ENCODE results near the gene HGFAC. TPM values are rescaled to one million over a fixed set of nuclear protein-coding genes. Genes with fewer than 3 reads are reported as not detected.

HGFAC gene
- total RNA-seq, 1 experiment from 2014 or later = 0.37 TPM

GRCh38 chr4:3413217-3413671, 28.5 kb upstream of the HGFAC start:
- Histone ChIP-seq H3K14ac (ENCODE audit: insufficient read depth, low read length) (no peak overlapping the region; the same call in 1 of the 2 replicates), H3K9ac (ENCODE audit: extremely low read depth, insufficient read length, low read length) (no peak overlapping the region), H4K91ac (ENCODE audit: insufficient read length, low read depth, low read length) (no peak overlapping the region), H4K5ac (ENCODE audit: insufficient read length, low read depth, low read length) (no peak overlapping the region), H3K79me1 (ENCODE audit: insufficient read depth, low read depth, low read length, poor library complexity, severe bottlenecking) (no peaks in the 10 kb centered on the region), H4K8ac (replicated peaks; ENCODE audit: insufficient read length, low read depth, low read length) (no peak overlapping the region), H2BK120ac (ENCODE audit: low read depth, low read length, poor library complexity, severe bottlenecking) (no peak overlapping the region), H2BK20ac (ENCODE audit: low read depth, low read length, poor library complexity, severe bottlenecking) (no peak overlapping the region), H2BK5ac (ENCODE audit: insufficient read length, low read length) (no peak overlapping the region), H3T11ph (ENCODE audit: low read length) (no peak overlapping the region), H3K4me1 (ENCODE audit: insufficient read depth, low read length) (no peaks in the 10 kb centered on the region), H3K27me3 (ENCODE audit: insufficient read depth, low read length) (no peaks in the 10 kb centered on the region), H3K23me2 (ENCODE audit: insufficient read length, low read depth, low read length, poor library complexity, severe bottlenecking) (no peaks in the 10 kb centered on the region), H3K27ac (ENCODE audit: insufficient read length, low read depth, low read length) (no peak overlapping the region), H3K23ac (ENCODE audit: insufficient read length, low read depth, low read length) (no peak overlapping the region), H3K79me2 (ENCODE audit: insufficient read depth, low read length) (no peaks in the 10 kb centered on the region), H3K4ac (ENCODE audit: low read depth, low read length) (no peak overlapping the region), H2BK12ac (ENCODE audit: insufficient read length, low read depth, low read length) (no peak overlapping the region), H3K56ac (ENCODE audit: insufficient read length, low read depth, low read length) (no peak overlapping the region), H4K20me1 (ENCODE audit: control insufficient read depth, insufficient read depth, insufficient read length) (no peaks in the 10 kb centered on the region), H2AK5ac (ENCODE audit: insufficient read length, low read length) (no peak overlapping the region), H3K9me3 (ENCODE audit: control insufficient read depth, low read depth, low read length) (no peaks in the 10 kb centered on the region), H3K4me2 (ENCODE audit: insufficient read depth, insufficient read length, low read length) (no peak overlapping the region), H2AFZ (ENCODE audit: low read length) (no peak overlapping the region), H2BK15ac (ENCODE audit: low read depth, low read length) (no peak overlapping the region), H3K18ac (ENCODE audit: insufficient read length, low read depth, low read length) (no peak overlapping the region)
- Mint-ChIP-seq H3K4me1 (peaks cover 5 to 9% of the 10 kb centered on the region in 2 experiments; a peak in 3 of 4 replicates), H3K9me3 (no peaks in the 10 kb centered on the region), H3K36me3 (ENCODE audit: insufficient read depth in 1 of 3, low read depth in 3 of 3) (peaks cover 0 to 25% (median 2%) of the 10 kb centered on the region in 3 experiments; a peak in 4 of 7 replicates), H3K27ac (peak overlapping the region in 1 of 3 experiments; percentile 42; a peak in 1 of 7 replicates), H3K4me3 (no peak overlapping the region), H3K27me3 (ENCODE audit: low read depth) (no peaks in the 10 kb centered on the region; the same call in 1 of the 2 replicates)
- no CpG with 5 or more reads among the region's 29 CpGs for WGBS (ENCODE audit: extremely low coverage, insufficient read length, low lambda C conversion rate)
- peak; percentile 21 for DNase-seq
- TF ChIP-seq, protein P1, sequence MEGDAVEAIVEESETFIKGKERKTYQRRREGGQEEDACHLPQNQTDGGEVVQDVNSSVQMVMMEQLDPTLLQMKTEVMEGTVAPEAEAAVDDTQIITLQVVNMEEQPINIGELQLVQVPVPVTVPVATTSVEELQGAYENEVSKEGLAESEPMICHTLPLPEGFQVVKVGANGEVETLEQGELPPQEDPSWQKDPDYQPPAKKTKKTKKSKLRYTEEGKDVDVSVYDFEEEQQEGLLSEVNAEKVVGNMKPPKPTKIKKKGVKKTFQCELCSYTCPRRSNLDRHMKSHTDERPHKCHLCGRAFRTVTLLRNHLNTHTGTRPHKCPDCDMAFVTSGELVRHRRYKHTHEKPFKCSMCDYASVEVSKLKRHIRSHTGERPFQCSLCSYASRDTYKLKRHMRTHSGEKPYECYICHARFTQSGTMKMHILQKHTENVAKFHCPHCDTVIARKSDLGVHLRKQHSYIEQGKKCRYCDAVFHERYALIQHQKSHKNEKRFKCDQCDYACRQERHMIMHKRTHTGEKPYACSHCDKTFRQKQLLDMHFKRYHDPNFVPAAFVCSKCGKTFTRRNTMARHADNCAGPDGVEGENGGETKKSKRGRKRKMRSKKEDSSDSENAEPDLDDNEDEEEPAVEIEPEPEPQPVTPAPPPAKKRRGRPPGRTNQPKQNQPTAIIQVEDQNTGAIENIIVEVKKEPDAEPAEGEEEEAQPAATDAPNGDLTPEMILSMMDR (conservative IDR thresholded peaks at IDR 0.05) = no peak

Data from H9 (cell line).